ENCODE measurements around the gene ADCY6.
A peak's percentile ranks its signal among the peaks of the same experiment; 100 is the strongest.

The ADCY6 gene

GRCh38 chr12:48815126-48816110 lies 26.5 kb upstream of the ADCY6 start:
- DNase-seq, result peak in 1 of 2 donors; percentile 36

- DNase-seq, result peak; percentile 74 to 83
Measured at GRCh38 chr12:48814262-48815125, 25.6 kb upstream of the ADCY6 start.

DNA sequence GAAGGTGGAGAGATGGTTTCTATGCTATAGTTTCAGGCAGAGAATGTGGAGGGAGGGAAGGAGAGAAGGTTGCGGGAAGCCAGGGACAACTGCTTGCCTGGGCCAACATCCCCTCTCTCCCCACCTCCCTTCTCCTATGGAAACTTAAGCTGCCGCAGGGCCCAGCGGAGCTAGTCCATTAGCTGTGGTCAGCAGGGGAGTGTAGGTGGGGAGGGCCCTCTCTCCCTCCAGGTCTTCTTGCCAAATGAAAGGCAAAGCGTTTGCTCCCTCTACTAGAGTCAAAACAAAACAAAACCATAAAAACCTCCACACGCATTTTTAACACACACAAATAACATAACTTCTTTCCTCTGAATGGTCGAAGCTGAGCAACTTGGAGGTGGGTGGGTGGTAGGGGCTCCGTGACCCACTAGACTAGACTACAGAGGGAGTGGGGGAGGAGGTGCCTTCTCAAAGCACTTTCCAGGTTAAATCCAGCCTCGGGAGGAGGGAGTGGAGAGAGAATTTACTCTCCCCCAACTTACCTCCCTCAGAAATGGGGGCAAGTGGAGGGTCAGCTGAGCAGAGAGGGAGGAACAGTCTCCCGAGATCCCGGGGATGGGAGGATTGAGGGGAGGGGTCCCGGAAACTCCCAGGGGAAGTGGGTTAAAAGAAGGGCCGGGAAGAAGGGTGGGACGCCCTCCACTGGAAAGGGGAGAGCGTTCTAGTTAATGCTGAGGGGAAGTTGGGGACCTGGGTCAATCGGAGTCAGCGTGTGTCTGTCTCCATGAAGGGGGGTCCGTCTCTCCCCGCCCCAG lies 24.8 kb upstream of the ADCY6 start:
- DNase-seq, result no peak

- no peak for DNase-seq
Measured at GRCh38 chr12:48812389-48812788, 23.5 kb upstream of the ADCY6 start.

DNA sequence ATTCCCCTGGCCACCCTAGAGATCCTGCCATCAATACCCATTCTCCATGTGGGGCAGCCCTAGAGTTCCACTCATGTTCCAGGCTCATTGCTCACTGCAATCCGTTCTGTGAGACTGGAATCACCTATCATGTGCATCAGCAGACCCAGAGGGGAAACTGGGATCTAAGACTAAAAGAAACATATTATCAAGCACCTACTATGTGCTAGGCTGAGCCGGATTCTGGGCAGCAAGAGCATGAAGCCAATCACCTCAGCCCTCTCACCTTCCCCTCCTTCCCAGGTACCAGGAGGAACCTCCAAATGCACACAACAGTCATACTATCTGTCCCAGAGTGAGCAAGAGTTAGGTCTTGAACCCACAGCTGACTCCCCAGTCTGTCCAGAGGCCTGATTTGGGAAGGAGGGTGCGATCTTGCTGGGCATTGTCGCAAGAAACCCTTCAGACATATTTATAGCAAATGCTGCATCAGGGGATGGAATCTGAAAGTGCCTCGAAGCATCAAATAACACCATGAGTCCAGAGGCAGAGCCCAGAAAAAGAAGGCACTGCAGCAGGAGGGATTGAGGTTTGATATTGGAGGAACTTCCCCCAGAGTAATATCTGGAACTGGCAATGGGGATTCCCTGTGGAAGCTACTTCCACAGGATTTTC lies 22.7 kb upstream of the ADCY6 start:
- DNase-seq, result no peak

DNA sequence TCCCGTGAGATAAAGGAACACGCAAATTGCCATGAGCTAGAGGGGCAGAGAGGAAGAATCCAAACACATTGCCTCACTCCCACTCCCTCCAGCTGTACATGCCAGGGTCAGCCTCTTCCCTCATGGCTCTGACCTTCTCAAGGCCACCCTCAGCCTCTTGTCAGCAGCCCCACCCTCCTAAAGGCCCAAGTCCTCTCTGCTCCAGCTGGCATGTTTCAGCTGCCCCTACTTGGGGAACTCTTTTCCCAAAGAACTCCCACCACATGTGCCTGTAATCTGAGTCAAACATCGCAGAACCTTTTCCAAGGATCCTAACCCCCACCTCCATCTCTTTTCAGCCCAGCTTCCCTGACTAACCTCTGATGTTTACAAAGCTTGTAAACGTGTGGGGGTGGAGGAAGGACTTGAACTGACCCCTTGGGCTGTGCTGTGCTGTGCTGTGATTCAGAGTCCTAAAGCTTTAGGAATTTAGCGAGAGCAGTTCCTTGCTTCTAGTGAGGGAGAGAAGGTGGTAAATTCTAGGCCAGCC lies 22.1 kb upstream of the ADCY6 start:
- no peak for DNase-seq

DNA sequence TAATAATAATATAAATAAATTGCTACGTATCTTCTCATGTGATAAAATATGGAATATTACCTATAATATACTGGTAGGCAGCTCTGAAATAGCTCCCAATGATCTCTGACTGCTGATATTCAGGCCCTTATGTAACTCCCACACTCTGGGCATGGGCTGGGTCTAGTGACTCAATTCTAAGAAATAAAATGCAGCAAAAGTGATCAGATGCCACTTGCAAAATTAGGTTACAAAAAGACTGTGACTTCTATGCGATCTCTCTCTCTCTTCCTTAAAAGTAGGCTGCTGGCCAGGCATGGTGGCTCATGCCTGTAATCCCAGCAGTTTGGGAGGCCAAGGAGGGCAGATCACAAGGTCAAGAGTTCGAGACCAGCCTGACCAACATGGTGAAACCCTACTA lies 19.1 kb upstream of the ADCY6 start:
- no peak for DNase-seq

GRCh38 chr12:48803675-48804074 lies 14.8 kb upstream of the ADCY6 start:
- no peak for DNase-seq

GRCh38 chr12:48800971-48801370 lies 12.1 kb upstream of the ADCY6 start:
- no peak for DNase-seq

GRCh38 chr12:48800457-48800856 lies 11.6 kb upstream of the ADCY6 start:
- no peak for DNase-seq

GRCh38 chr12:48796976-48797375 lies 8.1 kb upstream of the ADCY6 start:
- no peak for DNase-seq

DNA sequence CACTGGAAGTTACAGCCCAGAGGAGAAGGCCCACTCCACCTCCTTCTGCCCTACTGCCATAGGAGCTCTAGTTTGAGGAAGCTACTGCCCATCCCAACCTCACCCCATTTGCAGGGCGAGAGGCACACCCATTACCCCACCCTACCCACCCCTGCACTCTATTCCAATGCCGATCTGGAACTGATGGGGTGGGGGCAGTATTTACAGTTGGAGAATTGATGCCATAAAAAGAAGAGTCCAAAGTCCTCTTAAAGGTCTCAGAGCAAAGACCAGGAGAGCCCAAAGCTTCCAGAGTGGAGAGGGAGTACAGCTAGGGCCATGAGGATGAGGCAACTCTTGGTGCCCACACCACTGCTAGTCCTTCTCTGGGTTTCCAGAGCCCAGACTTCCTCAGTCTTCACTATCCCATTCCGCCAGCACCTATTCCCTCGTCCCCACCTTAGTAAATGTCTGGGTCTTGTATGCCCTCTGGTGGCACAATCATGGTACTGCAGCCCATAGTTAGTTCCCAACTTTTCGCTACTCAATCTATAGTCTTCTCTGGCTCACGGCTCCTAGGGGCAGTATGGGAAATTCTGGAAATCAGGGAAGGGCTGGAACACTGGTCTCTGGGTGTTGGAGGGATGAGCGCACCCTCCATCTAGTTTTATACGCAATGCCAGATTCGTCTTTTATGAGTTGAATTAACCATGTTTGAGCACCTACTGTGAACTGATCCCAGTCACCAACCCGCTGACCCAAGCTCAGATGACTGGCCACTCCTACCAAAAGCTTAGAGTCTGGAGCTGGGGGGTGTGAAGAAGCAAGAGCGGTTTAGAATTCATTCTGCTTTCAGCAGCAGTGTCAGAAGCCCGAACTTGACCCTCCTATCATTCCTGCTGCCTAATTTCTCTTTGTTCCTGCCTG lies 6.9 kb upstream of the ADCY6 start:
- peak; percentile 30 to 60 for DNase-seq

DNA sequence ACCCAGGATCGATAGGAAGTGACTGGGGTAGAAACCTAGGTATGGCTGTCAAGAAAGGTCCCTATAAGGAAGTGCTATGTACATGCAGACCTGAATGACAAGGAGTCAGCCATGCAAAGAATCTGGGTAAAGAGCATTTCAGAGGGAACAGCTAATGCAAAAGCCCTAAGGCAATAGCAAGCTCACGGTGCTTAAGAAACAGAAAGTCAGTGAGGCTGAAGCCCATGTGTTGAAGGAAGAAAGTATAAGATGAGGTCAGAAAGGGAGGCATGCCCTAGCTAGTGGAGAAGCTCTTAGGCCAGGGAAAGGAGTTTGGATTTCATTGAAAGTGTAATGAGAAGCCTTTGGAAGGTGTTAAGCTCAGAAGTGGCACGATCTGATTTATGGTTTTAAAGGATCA lies 6.0 kb upstream of the ADCY6 start:
- DNase-seq, result no peak

- no peak for DNase-seq
Measured at GRCh38 chr12:48793696-48794095, 4.8 kb upstream of the ADCY6 start.

DNA sequence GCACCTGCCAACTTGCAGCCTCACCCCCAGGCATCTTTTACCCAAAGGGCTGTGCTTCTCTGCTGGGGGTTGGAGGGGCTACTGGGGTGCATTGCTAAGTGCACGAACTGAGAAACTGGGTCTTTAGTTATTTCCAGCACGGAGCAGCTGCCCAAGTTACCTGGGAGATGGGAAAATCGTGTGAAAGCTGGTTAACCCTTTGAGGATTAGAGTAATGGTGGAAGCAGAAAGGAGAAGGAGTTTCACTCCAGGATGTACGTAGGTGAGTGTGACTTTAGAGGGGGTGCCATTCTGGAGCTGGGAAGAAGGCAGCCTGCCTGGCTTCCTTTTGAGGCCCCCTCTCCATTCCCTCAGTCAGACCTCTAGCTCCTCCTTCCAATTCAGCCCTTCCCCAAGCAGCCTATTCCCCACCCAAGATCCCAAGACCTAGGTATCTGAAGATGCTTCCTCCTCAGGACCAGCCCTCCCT lies 1.0 kb upstream of the ADCY6 start:
- DNase-seq, result no peak

- DNase-seq, result no peak
Measured at GRCh38 chr12:48788524-48788853, 400 bp downstream of the ADCY6 start.

DNA sequence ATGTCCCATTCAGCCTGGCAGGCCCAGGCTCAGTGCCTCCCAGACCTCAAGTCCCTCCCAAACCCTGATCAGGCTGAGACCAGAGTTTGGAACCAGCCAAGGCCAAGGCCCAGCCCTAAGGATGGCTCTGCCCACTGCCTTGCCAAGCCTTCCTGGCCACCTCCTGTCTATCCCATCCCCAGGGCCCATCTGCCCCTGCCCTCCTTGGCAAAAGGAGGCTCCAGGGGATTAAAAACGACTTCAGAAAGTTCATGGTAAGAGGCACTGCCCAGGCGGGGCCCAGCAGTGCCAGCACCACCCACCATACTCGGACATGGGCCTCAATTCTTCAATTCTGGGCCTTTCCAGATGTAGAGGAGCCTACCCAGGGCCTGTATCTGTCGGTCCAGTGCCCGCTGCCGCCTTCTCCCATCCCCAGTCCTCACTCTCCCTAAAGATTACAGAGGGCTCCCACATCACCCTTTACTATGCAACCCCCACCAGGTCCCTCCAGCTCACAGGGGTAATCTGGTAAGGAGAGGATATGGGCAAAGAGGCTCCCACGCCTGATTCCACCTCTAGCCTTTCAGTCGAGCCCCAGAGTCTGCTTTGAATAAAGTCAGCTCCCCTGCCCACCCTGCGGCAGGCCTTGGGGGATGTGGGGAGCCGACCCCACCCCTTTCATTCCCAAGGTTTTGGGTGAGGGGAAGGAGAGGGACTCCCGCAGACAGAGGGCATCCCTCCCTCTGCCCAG lies 932 bp downstream of the ADCY6 start:
- no peak for DNase-seq

GRCh38 chr12:48786591-48787544 lies 2.0 kb downstream of the ADCY6 start:
- no peak for DNase-seq

GRCh38 chr12:48783432-48783831 lies 5.5 kb downstream of the ADCY6 start:
- no peak for DNase-seq

Data from CD4-positive, alpha-beta T cell treated with Interferon alpha-2 for 1 hour (primary cell).